ENCODE results near the gene ARGFX.

Gene ARGFX

GRCh38 chr3:121604759-121605158 lies 37.0 kb downstream of the ARGFX start:
- TF ChIP-seq POLR2AphosphoS5 (IDR thresholded peaks at IDR 0.05; ENCODE audit: low read depth, low read length) (no peak), POLR2A (IDR thresholded peaks at IDR 0.05; ENCODE audit: low read depth, low read length) (no peak), TAF1 (IDR thresholded peaks at IDR 0.05; ENCODE audit: borderline replicate concordance, low read depth, low read length) (no peak)
- no peak for FAIRE-seq

GRCh38 chr3:121606106-121606505 lies 38.4 kb downstream of the ARGFX start:
- no peak for TF ChIP-seq TAF1 (IDR thresholded peaks at IDR 0.05; ENCODE audit: borderline replicate concordance, low read depth, low read length)
- no peak for TF ChIP-seq POLR2AphosphoS5 (IDR thresholded peaks at IDR 0.05; ENCODE audit: low read depth, low read length)
- TF ChIP-seq POLR2A (IDR thresholded peaks at IDR 0.05; ENCODE audit: low read depth, low read length): no peak
- DNase-seq (ENCODE audit: insufficient read length) (no peak), FAIRE-seq (no peak)

More at GRCh38 chr3:121604759-121605158, 37.0 kb downstream of the ARGFX start:
- DNase-seq (ENCODE audit: insufficient read length): no peak
